ENCODE measurements around the gene MDC1. TPM values are rescaled to one million over a fixed set of nuclear protein-coding genes. Genes with fewer than 3 reads are reported as not detected.

The MDC1 gene
- total RNA-seq, 1 experiment from 2014 or later = 75.8 TPM

GRCh38 chr6:30679765-30680535, 37.1 kb downstream of the MDC1 start:
- Histone ChIP-seq H3K27ac (ENCODE audit: low read depth, low read length) (0 out of 2 replicates have a peak overlapping the region, but pooled peaks have one; percentile 8), H3K4me2 (ENCODE audit: low read length) (no peak overlapping the region), H3K79me2 (ENCODE audit: insufficient read depth, low read length) (peaks cover 43% of the 10 kb centered on the region), H3K4me3 (replicated peaks in 1 of 2; ENCODE audit: low read depth in 1 of 2, low read length in 2 of 2) (no peak overlapping the region), H2AFZ (ENCODE audit: low read depth, low read length, poor library complexity, severe bottlenecking) (no peak overlapping the region), H3K9me3 (ENCODE audit: control insufficient read depth in 1 of 2, insufficient read depth in 1 of 2, low read depth in 1 of 2, low read length in 2 of 2) (no peaks in the 10 kb centered on the region), H3K36me3 (ENCODE audit: control insufficient read depth in 1 of 2, insufficient read depth in 2 of 2, low read length in 2 of 2) (peaks cover 9 to 19% of the 10 kb centered on the region in 2 experiments; a peak in 3 of 4 replicates), H3K9ac (ENCODE audit: low read length) (no peak overlapping the region), H3K9me2 (ENCODE audit: insufficient read depth) (no peaks in the 10 kb centered on the region), H3K4me1 (ENCODE audit: control insufficient read depth in 1 of 2, insufficient read depth in 2 of 2, low read length in 2 of 2) (peaks cover 27 to 42% of the 10 kb centered on the region in 2 experiments), H3K27me3 (ENCODE audit: insufficient read depth, low read length) (no peaks in the 10 kb centered on the region), H4K20me1 (ENCODE audit: insufficient read depth) (no peaks in the 10 kb centered on the region)
- no peak for DNase-seq (ENCODE audit: low read depth, low spot score)
- intact Hi-C loops (cut with micrococcal nuclease) = loop anchor here (1.0 to 5.0 kb wide), 5 partner anchors 42 to 407 kb away; no protein-coding TSS in a partner anchor
- TF ChIP-seq RAD21 (IDR thresholded peaks at IDR 0.05; ENCODE audit: low read depth) (no peak), REST (IDR thresholded peaks at IDR 0.05; ENCODE audit: low read depth) (no peak), POLR2A (IDR thresholded peaks at IDR 0.05; ENCODE audit: borderline replicate concordance, extremely low read depth, insufficient read depth, insufficient read length) (no peak), SP1 (IDR thresholded peaks at IDR 0.05; ENCODE audit: low read depth) (no peak), EGR1 (IDR thresholded peaks at IDR 0.05; ENCODE audit: low read depth) (no peak), ZFX (IDR thresholded peaks at IDR 0.05) (no peak), SIN3A (IDR thresholded peaks at IDR 0.05; ENCODE audit: low read depth) (no peak), JUND (IDR thresholded peaks at IDR 0.05) (no peak), EZH2 (IDR thresholded peaks at IDR 0.05) (no peak), CEBPB (IDR thresholded peaks at IDR 0.05; ENCODE audit: low read depth) (no peak), ELF1 (IDR thresholded peaks at IDR 0.05; ENCODE audit: borderline replicate concordance, low read depth) (no peak), CBX3 (IDR thresholded peaks at IDR 0.05; ENCODE audit: low read depth) (no peak), SRF (IDR thresholded peaks at IDR 0.05; ENCODE audit: low read depth) (no peak), ATF3 (IDR thresholded peaks at IDR 0.05) (no peak), EZH2phosphoT487 (IDR thresholded peaks at IDR 0.05; ENCODE audit: borderline replicate concordance) (no peak), YY1 (IDR thresholded peaks at IDR 0.05; ENCODE audit: extremely low read depth, insufficient replicate concordance, low read depth, low read length) (no peak), CTCF (IDR thresholded peaks at IDR 0.05 in 2 of 3, conservative IDR thresholded peaks at IDR 0.05 in 1 of 3; ENCODE audit: borderline replicate concordance in 1 of 3, insufficient read depth in 1 of 3, low read depth in 2 of 3, low read length in 2 of 3) (no peak), ZNF274 (IDR thresholded peaks at IDR 0.05; ENCODE audit: low read depth, low read length) (no peak), TCF7L2 (IDR thresholded peaks at IDR 0.05; ENCODE audit: borderline replicate concordance, extremely low read depth, insufficient read depth, insufficient read length) (no peak)
- TF ChIP-seq, protein P1, sequence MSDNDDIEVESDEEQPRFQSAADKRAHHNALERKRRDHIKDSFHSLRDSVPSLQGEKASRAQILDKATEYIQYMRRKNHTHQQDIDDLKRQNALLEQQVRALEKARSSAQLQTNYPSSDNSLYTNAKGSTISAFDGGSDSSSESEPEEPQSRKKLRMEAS (IDR thresholded peaks at IDR 0.05) = no peak
- ATAC-seq = no peak
- no TSS peak for BruUV-seq (replicated peaks)
- ChIA-PET POLR2A (interaction anchor here (0.8 to 2.6 kb wide), 7 partner anchors 7 to 62 kb away, joined by 3 to 15 read pairs (median 5); partner anchors contain the start of genes MDC1, MRPS18B and PPP1R10), RAD21 (ENCODE audit: low non-redundant PET in 1 of 2, low total read pairs in 2 of 2, uncharacterized antibody in 2 of 2, unreplicated experiment in 2 of 2) (interaction anchor here (1.9 to 2.0 kb wide), 2 partner anchors 51 kb away, joined by 20 to 22 read pairs; no protein-coding TSS in a partner anchor), CTCF (interaction anchor here (0.9 to 3.9 kb wide), 11 partner anchors 8 to 687 kb away, joined by 3 to 70 read pairs (median 8); partner anchors contain the start of genes MDC1 and TUBB)
